Measurements from ENCODE around the gene LCLAT1. TPM values are rescaled to one million over a fixed set of nuclear protein-coding genes. Genes with fewer than 3 reads are reported as not detected.

LCLAT1 gene
- total RNA-seq, 1 experiment from 2014 or later: 36.0 TPM

DNA sequence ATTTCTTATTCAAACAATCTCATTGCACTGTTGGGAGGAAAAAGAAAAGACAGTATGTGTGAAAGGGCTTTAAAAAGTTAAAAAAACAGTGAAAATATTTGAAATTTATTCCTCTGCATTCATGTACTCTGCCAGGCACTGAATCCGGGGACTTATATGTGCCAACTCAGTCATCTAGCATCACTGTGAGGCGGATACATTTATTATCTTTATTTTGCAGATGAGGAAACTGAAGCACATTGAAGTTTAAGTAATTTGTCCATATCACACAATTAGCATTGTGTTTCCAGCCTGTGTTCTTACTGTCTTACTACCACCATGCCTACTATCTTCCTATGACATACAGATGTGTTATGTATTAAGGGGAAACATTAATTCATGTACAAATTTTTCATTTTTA, 1.8 kb downstream of the LCLAT1 start:
- intact Hi-C loops (cut with micrococcal nuclease; ENCODE audit: unreplicated experiment): no loop called here
- Histone ChIP-seq H3K27ac (ENCODE audit: low read length) (no peak overlapping the region), H3K4me3 (ENCODE audit: low read depth in 2 of 2, low read length in 2 of 2) (no peak overlapping the region; a peak in 1 of 4 replicates), H3K27me3 (ENCODE audit: control insufficient read depth, insufficient read depth, low read length) (no peaks in the 10 kb centered on the region), H3K9me3 (ENCODE audit: control insufficient read depth, insufficient read depth, low read depth, low read length) (no peaks in the 10 kb centered on the region), H3K36me3 (ENCODE audit: control insufficient read depth, insufficient read depth, low read length) (no peaks in the 10 kb centered on the region), H3K4me1 (ENCODE audit: control insufficient read depth, insufficient read depth, low read length) (peaks cover 8% of the 10 kb centered on the region)
- DNase-seq (ENCODE audit: low read depth, low spot score) (no peak), ATAC-seq (no peak)
- in situ Hi-C loops (cut with HindIII; ENCODE audit: low pct_unique_long_range_greater_than_20kb, low sequenced_read_pairs): no loop called here
- CTCF ChIA-PET: no interaction called here
- BruUV-seq (replicated peaks): no TSS peak
- POLR2A ChIA-PET: no interaction called here
- TF ChIP-seq, protein P1, sequence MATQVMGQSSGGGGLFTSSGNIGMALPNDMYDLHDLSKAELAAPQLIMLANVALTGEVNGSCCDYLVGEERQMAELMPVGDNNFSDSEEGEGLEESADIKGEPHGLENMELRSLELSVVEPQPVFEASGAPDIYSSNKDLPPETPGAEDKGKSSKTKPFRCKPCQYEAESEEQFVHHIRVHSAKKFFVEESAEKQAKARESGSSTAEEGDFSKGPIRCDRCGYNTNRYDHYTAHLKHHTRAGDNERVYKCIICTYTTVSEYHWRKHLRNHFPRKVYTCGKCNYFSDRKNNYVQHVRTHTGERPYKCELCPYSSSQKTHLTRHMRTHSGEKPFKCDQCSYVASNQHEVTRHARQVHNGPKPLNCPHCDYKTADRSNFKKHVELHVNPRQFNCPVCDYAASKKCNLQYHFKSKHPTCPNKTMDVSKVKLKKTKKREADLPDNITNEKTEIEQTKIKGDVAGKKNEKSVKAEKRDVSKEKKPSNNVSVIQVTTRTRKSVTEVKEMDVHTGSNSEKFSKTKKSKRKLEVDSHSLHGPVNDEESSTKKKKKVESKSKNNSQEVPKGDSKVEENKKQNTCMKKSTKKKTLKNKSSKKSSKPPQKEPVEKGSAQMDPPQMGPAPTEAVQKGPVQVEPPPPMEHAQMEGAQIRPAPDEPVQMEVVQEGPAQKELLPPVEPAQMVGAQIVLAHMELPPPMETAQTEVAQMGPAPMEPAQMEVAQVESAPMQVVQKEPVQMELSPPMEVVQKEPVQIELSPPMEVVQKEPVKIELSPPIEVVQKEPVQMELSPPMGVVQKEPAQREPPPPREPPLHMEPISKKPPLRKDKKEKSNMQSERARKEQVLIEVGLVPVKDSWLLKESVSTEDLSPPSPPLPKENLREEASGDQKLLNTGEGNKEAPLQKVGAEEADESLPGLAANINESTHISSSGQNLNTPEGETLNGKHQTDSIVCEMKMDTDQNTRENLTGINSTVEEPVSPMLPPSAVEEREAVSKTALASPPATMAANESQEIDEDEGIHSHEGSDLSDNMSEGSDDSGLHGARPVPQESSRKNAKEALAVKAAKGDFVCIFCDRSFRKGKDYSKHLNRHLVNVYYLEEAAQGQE (IDR thresholded peaks at IDR 0.05; ENCODE audit: insufficient read depth in 1 of 2, low read depth in 2 of 2, low read length in 1 of 2): no peak
- TF ChIP-seq SIN3A (IDR thresholded peaks at IDR 0.05; ENCODE audit: borderline replicate concordance, insufficient read depth, low read depth, low read length) (no peak), TCF7L2 (IDR thresholded peaks at IDR 0.05; ENCODE audit: low read depth, low read length) (no peak), POLR2AphosphoS5 (IDR thresholded peaks at IDR 0.05; ENCODE audit: low read depth, low read length) (no peak)
- TF ChIP-seq, protein P2, sequence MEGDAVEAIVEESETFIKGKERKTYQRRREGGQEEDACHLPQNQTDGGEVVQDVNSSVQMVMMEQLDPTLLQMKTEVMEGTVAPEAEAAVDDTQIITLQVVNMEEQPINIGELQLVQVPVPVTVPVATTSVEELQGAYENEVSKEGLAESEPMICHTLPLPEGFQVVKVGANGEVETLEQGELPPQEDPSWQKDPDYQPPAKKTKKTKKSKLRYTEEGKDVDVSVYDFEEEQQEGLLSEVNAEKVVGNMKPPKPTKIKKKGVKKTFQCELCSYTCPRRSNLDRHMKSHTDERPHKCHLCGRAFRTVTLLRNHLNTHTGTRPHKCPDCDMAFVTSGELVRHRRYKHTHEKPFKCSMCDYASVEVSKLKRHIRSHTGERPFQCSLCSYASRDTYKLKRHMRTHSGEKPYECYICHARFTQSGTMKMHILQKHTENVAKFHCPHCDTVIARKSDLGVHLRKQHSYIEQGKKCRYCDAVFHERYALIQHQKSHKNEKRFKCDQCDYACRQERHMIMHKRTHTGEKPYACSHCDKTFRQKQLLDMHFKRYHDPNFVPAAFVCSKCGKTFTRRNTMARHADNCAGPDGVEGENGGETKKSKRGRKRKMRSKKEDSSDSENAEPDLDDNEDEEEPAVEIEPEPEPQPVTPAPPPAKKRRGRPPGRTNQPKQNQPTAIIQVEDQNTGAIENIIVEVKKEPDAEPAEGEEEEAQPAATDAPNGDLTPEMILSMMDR (IDR thresholded peaks at IDR 0.05): no peak

DNA sequence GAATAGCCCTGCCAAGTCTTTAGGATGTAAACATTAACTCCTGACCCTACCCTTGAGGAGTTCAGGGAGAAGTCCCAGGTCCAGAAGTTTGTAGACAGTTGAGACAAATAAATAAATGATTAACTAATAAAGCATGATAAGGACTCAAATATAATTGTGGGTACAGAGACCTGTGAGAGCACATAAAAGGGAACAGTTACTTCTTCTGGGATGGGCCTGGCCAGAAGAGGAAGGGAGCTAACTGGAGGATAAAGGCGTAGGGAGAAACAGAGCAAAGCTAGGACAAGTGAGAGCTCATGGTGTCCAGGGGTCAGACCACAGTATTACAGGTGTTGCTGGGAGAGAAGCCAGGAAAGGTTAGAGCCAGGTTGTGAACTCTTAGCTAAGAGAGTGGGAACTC, 3.0 kb downstream of the LCLAT1 start:
- Histone ChIP-seq H3K4me3 (ENCODE audit: low read depth in 2 of 2, low read length in 2 of 2) (no peak overlapping the region), H3K27ac (ENCODE audit: low read length) (no peak overlapping the region), H3K4me1 (ENCODE audit: control insufficient read depth, insufficient read depth, low read length) (peaks cover 8% of the 10 kb centered on the region), H3K27me3 (ENCODE audit: control insufficient read depth, insufficient read depth, low read length) (no peaks in the 10 kb centered on the region), H3K36me3 (ENCODE audit: control insufficient read depth, insufficient read depth, low read length) (no peaks in the 10 kb centered on the region), H3K9me3 (ENCODE audit: control insufficient read depth, insufficient read depth, low read depth, low read length) (no peaks in the 10 kb centered on the region)
- intact Hi-C loops (cut with micrococcal nuclease; ENCODE audit: unreplicated experiment) (no loop called here), in situ Hi-C loops (cut with HindIII; ENCODE audit: low pct_unique_long_range_greater_than_20kb, low sequenced_read_pairs) (no loop called here)
- DNase-seq (ENCODE audit: low read depth, low spot score): no peak
- TF ChIP-seq, protein P2 (IDR thresholded peaks at IDR 0.05): no peak
- TF ChIP-seq SIN3A (IDR thresholded peaks at IDR 0.05; ENCODE audit: borderline replicate concordance, insufficient read depth, low read depth, low read length): no peak
- TF ChIP-seq, protein P1 (IDR thresholded peaks at IDR 0.05; ENCODE audit: insufficient read depth in 1 of 2, low read depth in 2 of 2, low read length in 1 of 2): no peak
- no peak for TF ChIP-seq TCF7L2 (IDR thresholded peaks at IDR 0.05; ENCODE audit: low read depth, low read length)
- no peak for TF ChIP-seq POLR2AphosphoS5 (IDR thresholded peaks at IDR 0.05; ENCODE audit: low read depth, low read length)
- no TSS peak for BruUV-seq (replicated peaks)
- POLR2A ChIA-PET: no interaction called here
- CTCF ChIA-PET: interaction anchor here (0.7 kb wide), 1 partner anchor 600 kb away, joined by 4 read pairs; no protein-coding TSS in a partner anchor
- ATAC-seq: no peak
